NCI-H526 treated with DMSO at 0.1 percent for 48 hours (cell line): Measurements from ENCODE around the gene UBE2O.

ENCODE experiments used
- DNase-seq: peaks from one replicate; lab custom pipeline; 2025; lab: John Stamatoyannopoulos, UW

The UBE2O gene

GRCh38 chr17:76439314-76439928 is 13.5 kb downstream of the UBE2O start:
- DNase-seq, result no peak

DNA sequence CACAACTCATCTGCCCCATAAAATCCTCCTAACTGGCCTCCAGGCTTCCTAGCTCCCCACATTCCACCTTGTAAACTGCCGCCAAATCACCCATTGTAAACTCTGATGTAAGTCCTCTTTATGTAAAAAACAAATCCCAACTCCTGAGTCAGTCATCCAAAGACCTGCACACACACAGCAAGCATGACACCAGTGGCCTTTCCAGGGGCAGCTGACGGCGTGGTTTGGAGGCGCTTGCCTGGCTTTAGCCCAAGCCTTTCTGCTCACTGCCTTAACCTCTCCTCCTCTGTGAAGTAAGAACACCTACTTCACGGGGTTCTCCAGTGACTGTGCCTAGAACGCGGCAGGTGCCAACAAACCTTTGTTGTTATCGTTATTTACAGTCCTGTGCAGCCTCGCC is 14.0 kb downstream of the UBE2O start:
- no peak for DNase-seq

GRCh38 chr17:76437467-76438402 is 15.2 kb downstream of the UBE2O start:
- DNase-seq, result peak; percentile 75

DNA sequence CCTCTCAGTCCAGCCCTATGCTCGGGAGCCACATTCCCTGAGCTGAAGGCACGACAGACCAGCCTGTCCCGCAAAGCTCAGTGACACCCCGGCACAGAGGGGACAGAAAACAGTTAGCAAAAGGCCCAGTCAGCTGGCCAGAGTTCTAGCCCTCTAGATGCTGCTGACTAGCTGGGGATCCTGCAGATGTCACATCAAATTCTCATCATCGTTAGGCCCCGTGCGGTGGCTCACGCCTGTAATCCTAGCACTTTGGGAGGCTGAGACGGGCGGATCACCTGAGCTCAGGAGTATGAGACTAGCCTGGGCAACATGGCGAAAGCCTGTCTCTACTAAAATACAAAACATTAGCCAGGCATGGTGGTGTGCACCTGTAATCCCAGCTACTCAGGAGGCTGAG is 17.2 kb downstream of the UBE2O start:
- no peak for DNase-seq

DNA sequence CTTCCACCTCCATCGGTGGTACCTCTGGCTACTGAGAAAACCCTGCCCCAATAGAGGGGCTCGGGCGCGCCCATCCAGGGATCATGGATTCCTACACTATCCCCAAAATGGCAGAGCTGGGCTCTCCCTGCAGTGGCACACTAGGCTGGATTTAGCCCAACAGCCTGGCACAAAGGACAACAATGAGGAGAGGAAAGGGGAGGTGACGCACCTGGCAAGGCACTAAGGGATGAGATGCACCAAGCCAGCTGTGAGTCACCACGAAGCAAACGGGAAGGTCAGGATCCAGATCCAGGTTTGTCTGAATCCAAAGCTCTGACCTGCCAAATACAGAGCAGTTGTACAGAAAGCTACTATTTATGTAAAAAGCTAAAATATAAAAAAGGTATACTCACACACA is 18.1 kb downstream of the UBE2O start:
- no peak for DNase-seq

- DNase-seq, result no peak
Measured at GRCh38 chr17:76433693-76434092, 19.3 kb downstream of the UBE2O start.

DNA sequence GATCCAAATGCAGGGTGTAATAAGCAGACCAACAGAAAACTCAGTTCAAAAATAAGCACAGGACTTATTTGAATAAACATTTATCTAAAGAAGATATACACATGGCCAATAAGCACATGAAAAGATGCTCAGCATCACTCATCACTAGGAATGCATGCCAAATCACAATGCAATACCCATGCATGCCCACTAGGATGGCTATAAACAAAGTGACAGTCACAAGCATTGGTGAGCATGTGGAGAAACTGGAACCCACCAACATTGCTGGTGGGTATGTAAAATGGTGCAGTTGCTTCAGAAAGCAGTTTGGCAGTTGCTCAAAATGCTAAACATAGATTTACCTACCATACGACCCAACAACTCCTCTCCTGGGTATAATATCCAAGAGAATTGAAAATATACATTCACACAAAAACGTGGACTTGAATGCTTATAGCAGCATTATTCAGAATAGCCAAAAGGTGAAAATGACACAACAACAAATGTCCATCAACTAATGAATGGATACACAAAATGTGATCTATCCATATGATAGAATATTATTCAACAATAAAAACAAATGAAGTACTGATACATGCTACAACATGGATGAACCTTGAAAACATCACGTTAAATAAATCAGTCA is 20.1 kb downstream of the UBE2O start:
- DNase-seq, result no peak

GRCh38 chr17:76432004-76432403 is 20.9 kb downstream of the UBE2O start:
- DNase-seq, result no peak

DNA sequence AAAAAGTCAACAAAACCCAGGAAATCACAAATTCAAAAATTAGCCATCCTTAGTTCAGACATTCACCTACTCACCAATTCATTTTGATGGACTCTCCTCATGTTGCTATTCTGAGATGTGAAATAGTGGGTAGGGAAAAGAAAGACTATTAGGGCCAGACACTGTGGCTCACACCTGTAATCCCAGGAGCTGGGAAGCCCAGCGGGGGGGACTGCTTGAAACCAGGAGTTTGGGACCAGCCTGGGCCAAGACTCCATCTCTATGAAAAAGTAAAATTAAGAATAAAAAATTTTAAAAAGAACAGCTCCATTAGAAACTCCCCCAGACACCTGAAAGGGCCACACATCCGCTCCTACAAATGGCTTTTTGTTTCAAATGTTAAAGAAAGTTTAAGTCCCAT is 21.4 kb downstream of the UBE2O start:
- DNase-seq, result no peak

GRCh38 chr17:76428511-76428910 is 24.4 kb downstream of the UBE2O start:
- no peak for DNase-seq

GRCh38 chr17:76427501-76428231 is 25.3 kb downstream of the UBE2O start:
- peak; percentile 28 for DNase-seq

DNA sequence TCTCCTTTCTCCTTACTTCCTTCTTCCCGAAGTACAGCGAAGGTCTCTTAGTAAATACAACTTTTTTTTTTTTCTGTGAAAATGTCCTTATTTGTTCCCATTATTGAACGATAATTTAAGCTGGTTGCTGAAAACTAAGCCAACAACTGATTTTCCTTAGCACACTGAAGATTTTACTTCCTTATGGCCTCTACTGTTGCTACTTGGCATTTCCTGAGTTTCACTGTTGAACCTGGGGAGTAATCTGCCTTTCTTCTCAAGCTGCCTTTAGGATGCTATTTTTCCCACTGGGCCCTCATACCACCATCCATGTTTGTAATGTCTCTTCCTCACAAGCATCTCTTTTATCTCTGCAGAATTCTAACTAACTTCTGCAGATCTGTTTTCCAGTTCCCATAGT is 26.1 kb downstream of the UBE2O start:
- no peak for DNase-seq

DNA sequence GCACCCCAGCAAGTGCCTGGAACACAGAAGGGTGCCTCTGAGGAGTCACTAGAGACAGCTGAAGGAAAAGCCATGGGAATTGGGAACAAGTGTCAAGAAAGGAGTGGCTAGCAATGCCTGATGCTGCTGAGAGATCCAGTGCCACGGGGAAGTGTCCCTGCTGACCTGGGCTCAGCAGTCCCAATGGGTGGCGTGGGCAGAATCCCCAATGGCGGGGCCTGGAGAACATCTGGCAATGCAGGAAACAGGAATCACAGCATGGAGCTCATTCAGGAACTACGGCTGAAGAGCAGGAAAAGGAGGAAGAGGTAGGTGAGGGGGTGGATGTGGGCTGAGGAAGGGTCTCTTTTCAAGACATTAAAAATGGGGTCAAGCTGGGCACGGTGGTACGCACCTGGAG is 30.1 kb downstream of the UBE2O start:
- DNase-seq, result no peak

GRCh38 chr17:76422406-76422805 is 30.5 kb downstream of the UBE2O start:
- no peak for DNase-seq

DNA sequence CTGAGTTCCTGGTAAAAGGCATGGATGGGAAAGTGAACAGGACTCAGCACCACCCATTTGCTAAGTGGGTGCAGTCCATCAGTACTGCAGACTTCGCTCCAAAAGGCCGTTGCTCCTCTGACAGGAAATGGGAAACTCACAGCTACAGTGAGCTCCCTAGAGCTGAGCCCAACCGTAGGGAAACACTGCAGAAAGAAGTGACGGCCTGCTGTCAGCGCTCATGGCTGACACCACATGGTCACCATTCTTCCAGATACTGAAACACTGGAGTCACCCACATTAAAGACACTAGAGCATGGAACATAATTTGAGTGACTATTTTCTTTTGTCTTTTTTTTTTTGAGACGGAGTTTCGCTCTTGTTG is 31.9 kb downstream of the UBE2O start:
- DNase-seq, result no peak

GRCh38 chr17:76420356-76421043 is 32.5 kb downstream of the UBE2O start:
- DNase-seq, result no peak

DNA sequence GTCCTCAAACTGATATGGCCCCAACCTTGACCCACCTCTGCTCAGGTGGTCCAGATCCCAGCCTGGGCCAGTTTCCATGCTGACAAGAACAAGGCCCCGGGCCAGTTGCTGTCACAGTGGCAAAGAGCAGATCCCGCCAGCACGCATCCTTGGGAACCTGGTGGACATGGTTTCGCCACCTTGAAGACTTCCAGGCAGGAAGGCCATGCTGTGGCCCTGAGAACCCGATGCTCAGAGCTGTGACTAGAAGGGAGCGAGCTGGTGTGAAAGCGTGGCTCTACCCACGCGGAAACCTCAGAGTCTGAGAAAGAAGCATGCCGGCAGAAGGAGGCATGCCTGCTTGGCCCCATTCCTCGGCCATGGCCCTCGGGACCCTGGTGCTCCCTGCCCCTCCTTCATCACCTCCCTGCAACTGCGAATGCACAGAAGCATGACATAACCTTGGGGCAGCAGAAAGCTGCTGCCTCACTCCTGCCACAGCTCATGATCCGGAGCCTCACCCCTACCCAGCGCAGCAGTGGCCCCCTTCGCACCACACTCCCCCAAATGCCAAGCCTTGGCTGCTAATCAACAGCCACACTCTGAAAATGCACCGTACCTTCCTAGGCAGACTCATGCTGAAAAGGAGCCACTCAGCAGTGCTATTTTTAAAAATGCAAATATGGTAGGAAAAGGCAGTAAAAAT is 33.2 kb downstream of the UBE2O start:
- peak; percentile 30 for DNase-seq

GRCh38 chr17:76417499-76418143 is 35.3 kb downstream of the UBE2O start:
- no peak for DNase-seq

- DNase-seq, result no peak
Measured at GRCh38 chr17:76416899-76417298, 36.1 kb downstream of the UBE2O start.

DNA sequence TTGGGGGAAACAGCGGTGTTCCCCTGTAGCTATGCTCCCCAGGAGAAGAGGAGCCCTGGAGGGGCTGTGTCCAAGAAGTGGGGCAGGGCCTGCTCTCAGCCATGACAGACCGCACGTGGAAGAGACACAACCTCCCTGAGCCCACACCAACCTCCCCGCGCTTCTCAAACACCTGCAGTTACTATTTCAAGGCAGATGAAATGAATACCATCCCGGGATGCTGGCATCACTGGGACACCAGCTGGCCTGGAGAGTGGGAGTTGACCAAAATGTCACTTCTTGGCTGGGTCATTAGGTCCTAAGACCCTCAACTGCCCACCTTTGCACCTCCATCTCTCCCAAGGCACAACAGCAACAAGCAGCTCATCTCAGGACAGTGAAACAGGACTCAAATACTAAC is 36.5 kb downstream of the UBE2O start:
- no peak for DNase-seq

GRCh38 chr17:76415786-76416185 is 37.2 kb downstream of the UBE2O start:
- DNase-seq, result no peak
